Adrenal gland (tissue), 12 donors: ENCODE measurements around the gene FOSB. TPM values are rescaled to one million over a fixed set of nuclear protein-coding genes. Genes with fewer than 3 reads are reported as not detected.

Source experiments
- DNase-seq, 7 donors: peaks; one replicate each; pipeline ENCODE4 v3.0.0-alpha.2; 2019 to 2020
- H3K27ac ChIP-seq, 5 donors: fragments of 200-600 bp; sonication (generic) in 4 of 5; 1 replicate in 3 of 5; 2 replicates in 2 of 5; pipeline versions ENCODE4 v1.5.1 to v1.8.0; 2016 to 2020; ENCODE audit warnings: mild to moderate bottlenecking in 1 of 5
- H3K27me3 ChIP-seq: fragments of 200-600 bp; 2 replicates; pipeline ENCODE4 v1.8.0; 2021
- H3K36me3 ChIP-seq, 2 donors: fragments of 200-600 bp; replicated peaks in 1 of 2; 1 replicate in 1 of 2; 2 replicates in 1 of 2; pipeline versions ENCODE4 v1.5.1 to v1.8.0; 2018 to 2022
- H3K4me1 ChIP-seq, 2 donors: fragments of 200-600 bp; replicated peaks in 1 of 2; 1 replicate in 1 of 2; 2 replicates in 1 of 2; pipeline versions ENCODE4 v1.5.1 to v1.8.0; 2018 to 2021
- H3K4me3 ChIP-seq, 4 donors: fragments of 200-600 bp; sonication (generic) in 3 of 4; one replicate each; pipeline ENCODE4 v1.5.1; 2016 to 2018
- H3K9me3 ChIP-seq, 3 donors: fragments of 200-600 bp; sonication (generic) in 1 of 3; replicated peaks in 1 of 3; 1 replicate in 2 of 3; 2 replicates in 1 of 3; pipeline versions ENCODE4 v1.5.1 to v1.8.0; 2016 to 2021
- CTCF ChIP-seq, 6 experiments: fragments of 450-650 bp in 4 of 6; fragments of 200-600 bp in 2 of 6; sonication (generic) in 1 of 6; IDR thresholded peaks; 1 replicate in 5 of 6; 2 replicates in 1 of 6; pipeline versions ENCODE4 v1.5.1 to v1.8.0; 2016 to 2021; ENCODE audit warnings: antibody characterized with exemption in 6 of 6, mild to moderate bottlenecking in 2 of 6, moderate library complexity in 1 of 6
- POLR2A ChIP-seq, 2 donors: fragments of 450-650 bp; IDR thresholded peaks; one replicate each; pipeline ENCODE4 v1.6.1; 2017; ENCODE audit warnings: antibody characterized with exemption in 2 of 2, mild to moderate bottlenecking in 2 of 2, moderate library complexity in 1 of 2
- WGBS, 4 donors: extraction: QIAGEN DNeasy Blood & Tissue Kit in 2 of 4; methylation state at CpG; one replicate each; pipeline versions ENCODE4 v1.1.5 to v1.1.7; 2013 to 2017; 5-methylcytosine and 5-hydroxymethylcytosine counted together
- intact Hi-C, 2 donors: fragments of 100-400 bp; cut with DNase I; formaldehyde crosslinking; loops; one replicate each; pipeline versions ENCODE4 v1.14.1 to v1.15.0; 2022 to 2023
- polyA plus RNA-seq, 3 donors: library from polyadenylated mRNA; stranded (reverse); fragments of 200-250 nt in 2 of 3; fragments of 350-450 nt in 1 of 3; fragmentation: Illumina TruSeq in 1 of 3; extraction: RNeasy Lipid Tissue Mini Kit (QIAGEN cat#74804) in 1 of 3; gene quantifications; one replicate each; pipeline ENCODE4 v1.2.3, GENCODE V29; 2013 to 2014
- total RNA-seq, 9 donors: library from RNA; depleted of rRNA in 4 of 9; stranded (reverse); fragments of >200 nt in 4 of 9; fragments of 120-200 nt in 1 of 9; fragmentation: NEBNext Ultra II Directional in 1 of 9; extraction: Animal tissue kit (Norgen Biotek cat#: 25700) in 1 of 9; gene quantifications; one replicate each; pipeline versions ENCODE4 v1.1.0 to v1.2.4, GENCODE V29; 2013 to 2023
- donor health status: healthy with polysubstance abuse.
- donor health status: Bipolar disorder and iron deficiency.
- donor health status: DM: yes; HTN: yes; CAD: no.
- donor health status: DM: no; HTN: no; CAD: no.
- donor health status: DM: no; HTN: no; CAD: no.
- donor health status: DM: yes; HTN: yes; CAD: no.

FOSB gene
- total and polyA plus RNA-seq, 12 donors = 0.95 to 21.7 (median 3.6) TPM

- no peak for DNase-seq
- intact Hi-C loops = no loop called here
These were observed 5.6 kb upstream of the FOSB start for GRCh38 chr19:45462174-45462573.

DNA sequence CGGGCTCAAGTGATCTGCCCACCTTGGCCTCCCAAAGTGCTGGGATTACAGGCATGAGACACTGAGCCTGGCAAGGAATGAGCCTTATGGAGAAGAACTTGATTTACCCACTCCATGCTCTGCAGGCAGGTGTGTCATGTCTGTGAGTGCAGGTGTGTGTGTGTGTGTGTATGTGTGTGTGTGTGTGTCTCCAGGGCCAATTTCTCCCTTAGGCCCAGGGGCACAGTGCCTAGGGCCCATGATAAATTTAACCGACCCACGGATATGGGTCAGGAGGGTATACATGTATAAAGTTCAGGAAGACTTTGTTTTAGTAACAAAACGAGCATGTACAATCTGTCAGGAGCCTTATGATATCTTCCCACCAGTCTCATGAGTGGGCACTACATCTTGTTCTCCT, 4.6 kb upstream of the FOSB start:
- TF ChIP-seq CTCF (IDR thresholded peaks at IDR 0.05) (no peak), POLR2A (IDR thresholded peaks at IDR 0.05) (no peak)
- peaks cover 4% of the 10 kb centered on the region in 2 donors for H3K4me1 ChIP-seq
- 58 to 81% (median 65%) methylated on average over 4 of the region's 4 CpGs for WGBS, 4 donors
- no peak overlapping the region for H3K27ac ChIP-seq
- H3K36me3 ChIP-seq = no peaks in the 10 kb centered on the region
- H3K9me3 ChIP-seq = no peaks in the 10 kb centered on the region
- intact Hi-C loops = no loop called here
- DNase-seq = no peak
- H3K27me3 ChIP-seq = no peaks in the 10 kb centered on the region
- no peak overlapping the region for H3K4me3 ChIP-seq

More at GRCh38 chr19:45462174-45462573, 5.6 kb upstream of the FOSB start:
- no peaks in the 10 kb centered on the region for H3K9me3 ChIP-seq
- WGBS, 4 donors = 53 to 63% (median 57%) methylated on average over 3 to 4 of the region's 4 CpGs
- TF ChIP-seq CTCF (IDR thresholded peaks at IDR 0.05) (no peak), POLR2A (IDR thresholded peaks at IDR 0.05) (no peak)
- H3K36me3 ChIP-seq = no peaks in the 10 kb centered on the region
- H3K4me3 ChIP-seq = no peak overlapping the region
- H3K4me1 ChIP-seq = no peaks in the 10 kb centered on the region
- no peaks in the 10 kb centered on the region for H3K27me3 ChIP-seq
- H3K27ac ChIP-seq = no peak overlapping the region

DNA sequence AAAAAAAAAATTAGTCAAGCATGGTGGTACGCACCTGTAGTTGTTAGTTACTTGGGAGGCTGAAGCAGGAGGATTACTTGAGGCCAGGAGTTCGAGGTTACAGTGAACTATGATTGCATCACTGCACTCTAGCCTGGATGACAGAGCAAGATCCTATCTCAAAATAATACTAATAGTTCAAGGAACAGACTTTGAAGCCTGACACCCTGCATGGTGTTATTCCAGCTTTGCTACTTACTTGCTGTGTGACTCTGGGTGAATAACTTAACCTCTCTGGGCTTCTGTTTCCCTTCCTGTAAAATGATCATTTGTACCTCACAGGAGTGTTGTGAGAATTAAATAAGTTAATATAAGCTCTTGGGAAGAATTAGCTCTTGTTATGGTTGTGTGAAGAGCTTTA, 3.5 kb upstream of the FOSB start:
- no peak for TF ChIP-seq POLR2A (IDR thresholded peaks at IDR 0.05)
- TF ChIP-seq CTCF (IDR thresholded peaks at IDR 0.05) = no peak
- H3K9me3 ChIP-seq = no peaks in the 10 kb centered on the region
- no peaks in the 10 kb centered on the region for H3K36me3 ChIP-seq
- no peaks in the 10 kb centered on the region for H3K27me3 ChIP-seq
- 66 to 83% (median 79%) methylated on average over 2 of the region's 2 CpGs for WGBS, 4 donors
- no peak overlapping the region for H3K27ac ChIP-seq
- intact Hi-C loops = no loop called here
- peaks cover 10 to 12% of the 10 kb centered on the region in 2 donors for H3K4me1 ChIP-seq
- no peak overlapping the region for H3K4me3 ChIP-seq
- DNase-seq = no peak

GRCh38 chr19:45464852-45465441, 2.8 kb upstream of the FOSB start:
- Histone ChIP-seq H3K27ac (no peak overlapping the region), H3K4me3 (no peak overlapping the region), H3K27me3 (no peaks in the 10 kb centered on the region), H3K36me3 (no peaks in the 10 kb centered on the region), H3K9me3 (no peaks in the 10 kb centered on the region), H3K4me1 (peaks cover 15 to 17% of the 10 kb centered on the region in 2 donors)
- DNase-seq = no peak
- intact Hi-C loops = no loop called here
- 52 to 57% (median 55%) methylated on average over 7 to 8 of the region's 8 CpGs for WGBS, 4 donors
- no peak for TF ChIP-seq CTCF (IDR thresholded peaks at IDR 0.05)
- no peak for TF ChIP-seq POLR2A (IDR thresholded peaks at IDR 0.05)
